HTR-8/SVneo (cell line): ENCODE measurements around the gene IGF2BP1.
"Not testable (repeated sequence)": the region's sequence is repeated elsewhere in the genome, so short reads cannot be mapped to it uniquely, and the experiment has no call there.

Experiments used
- DNase-seq: peaks from one replicate; pipeline ENCODE4 v3.0.0; 2011; ENCODE audit warnings: low spot score, mixed read lengths; ENCODE audit not compliant: insufficient read length
- FAIRE-seq: peaks from 2 replicates; lab custom pipeline; 2011; peaks lifted over from hg19 to GRCh38; lab: Jason Lieb, UNC

Gene IGF2BP1

GRCh38 chr17:49049265-49049664 lies 52.1 kb downstream of the IGF2BP1 start:
- no peak for DNase-seq
- FAIRE-seq: peak; percentile 86

- FAIRE-seq (peak; percentile 77), DNase-seq (no peak)
Observed at GRCh38 chr17:49050611-49051010, 53.4 kb downstream of the IGF2BP1 start.

- DNase-seq (no peak), FAIRE-seq (no peak)
Observed at GRCh38 chr17:49051269-49051668, 54.1 kb downstream of the IGF2BP1 start.

GRCh38 chr17:49053171-49053829 lies 56.1 kb downstream of the IGF2BP1 start:
- DNase-seq: no peak
- peak; percentile 13 for FAIRE-seq

GRCh38 chr17:49054342-49055092 lies 57.3 kb downstream of the IGF2BP1 start:
- DNase-seq (no peak), FAIRE-seq (no peak)

- DNase-seq (no peak), FAIRE-seq (no peak)
Observed at GRCh38 chr17:49055181-49055927, 58.2 kb downstream of the IGF2BP1 start.

- FAIRE-seq (no peak), DNase-seq (no peak)
Observed at GRCh38 chr17:49061524-49061943, 64.3 kb downstream of the IGF2BP1 start.

- FAIRE-seq: no peak
- no peak for DNase-seq
Observed at GRCh38 chr17:49063652-49064051, 66.5 kb downstream of the IGF2BP1 start.

GRCh38 chr17:49067163-49067562 lies 70.0 kb downstream of the IGF2BP1 start:
- no peak for FAIRE-seq
- no peak for DNase-seq

- FAIRE-seq (no peak), DNase-seq (no peak)
Observed at GRCh38 chr17:49069585-49070273, 72.5 kb downstream of the IGF2BP1 start.

- FAIRE-seq: no peak
- no peak for DNase-seq
Observed at GRCh38 chr17:49071106-49071505, 73.9 kb downstream of the IGF2BP1 start.

GRCh38 chr17:49074851-49075540 lies 77.8 kb downstream of the IGF2BP1 start:
- no peak for FAIRE-seq
- no peak for DNase-seq

GRCh38 chr17:49076573-49077384 lies 79.6 kb downstream of the IGF2BP1 start:
- DNase-seq (peak; percentile 60), FAIRE-seq (peak; percentile 81)

- no peak for FAIRE-seq
- no peak for DNase-seq
Observed at GRCh38 chr17:49078248-49078647, 81.1 kb downstream of the IGF2BP1 start.

- peak; percentile 57 for FAIRE-seq
Observed at GRCh38 chr17:49079840-49080663, 82.9 kb downstream of the IGF2BP1 start.

GRCh38 chr17:49082231-49082630 lies 85.0 kb downstream of the IGF2BP1 start:
- DNase-seq (no peak), FAIRE-seq (no peak)

More at GRCh38 chr17:49079840-49080663, 82.9 kb downstream of the IGF2BP1 start:
- DNase-seq: no peak

- not testable (repeated sequence) for FAIRE-seq
Observed at GRCh38 chr17:49085046-49085445, 87.9 kb downstream of the IGF2BP1 start.

More at GRCh38 chr17:49085046-49085445, 87.9 kb downstream of the IGF2BP1 start:
- not testable (repeated sequence) for DNase-seq
